Measurements from ENCODE around the gene NECAB3. TPM values are rescaled to one million over a fixed set of nuclear protein-coding genes. Genes with fewer than 3 reads are reported as not detected.
A peak's percentile ranks its signal among the peaks of the same experiment; 100 is the strongest.
"Not testable (repeated sequence)": the region's sequence is repeated elsewhere in the genome, so short reads cannot be mapped to it uniquely, and the experiment has no call there.

The NECAB3 gene
- total RNA-seq, 2 donors from 2014 or later, result 24.0 to 29.6 TPM

DNA sequence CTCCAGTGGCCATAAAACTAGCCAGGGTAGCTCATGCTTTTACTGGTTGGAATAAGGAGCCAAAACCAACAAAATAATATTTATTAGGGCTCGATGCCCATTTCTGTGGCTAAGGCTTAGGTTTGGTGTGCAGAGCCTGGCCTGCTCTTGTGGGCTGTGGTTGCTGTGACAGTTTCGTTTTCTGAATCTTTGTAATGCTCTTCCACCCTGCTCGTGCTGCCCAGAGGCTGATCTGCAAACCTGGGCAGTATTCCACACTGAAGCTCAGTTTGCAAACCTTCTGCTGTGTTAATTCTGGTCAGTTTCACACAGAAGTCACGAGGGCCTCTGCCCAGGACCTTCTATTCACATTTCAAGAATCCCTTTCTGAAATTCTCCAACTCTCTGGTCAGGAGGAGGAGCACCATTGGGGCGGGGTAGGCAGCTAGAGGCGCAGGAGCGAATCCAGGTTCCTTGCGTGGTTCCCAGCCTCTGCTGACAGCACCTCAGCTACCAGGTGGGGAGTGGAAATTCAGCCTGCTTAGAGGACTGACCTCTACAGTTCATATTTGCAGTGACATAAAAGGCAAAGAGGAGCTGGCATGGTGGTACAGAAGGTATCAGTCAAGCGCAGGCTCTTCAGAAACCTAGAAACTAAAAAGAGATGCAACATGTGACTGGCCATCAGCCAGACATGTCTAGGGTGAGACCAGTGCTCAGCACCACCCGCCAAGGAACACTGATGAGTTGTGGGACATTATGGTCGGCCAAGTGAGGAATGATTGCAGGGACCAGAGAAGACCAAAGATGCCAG lies 26.4 kb downstream of the NECAB3 start:
- DNase-seq (ENCODE audit: low spot score) (no peak), ATAC-seq (ENCODE audit: insufficient number of reproducible peaks, low FRiP score, low read depth) (peak; percentile 64)
- Histone ChIP-seq H3K27ac (peak overlapping the region; percentile 45 to 48), H3K27me3 (replicated peaks; ENCODE audit: insufficient read depth) (no peaks in the 10 kb centered on the region), H3K36me3 (peaks cover 24% of the 10 kb centered on the region), H3K4me3 (peak overlapping the region; percentile 62), H3K4me1 (ENCODE audit: control insufficient read depth in 1 of 2, low read depth in 2 of 2) (peaks cover 15 to 31% of the 10 kb centered on the region in 2 donors), H3K9me3 (no peaks in the 10 kb centered on the region)
- TF ChIP-seq, protein P1, sequence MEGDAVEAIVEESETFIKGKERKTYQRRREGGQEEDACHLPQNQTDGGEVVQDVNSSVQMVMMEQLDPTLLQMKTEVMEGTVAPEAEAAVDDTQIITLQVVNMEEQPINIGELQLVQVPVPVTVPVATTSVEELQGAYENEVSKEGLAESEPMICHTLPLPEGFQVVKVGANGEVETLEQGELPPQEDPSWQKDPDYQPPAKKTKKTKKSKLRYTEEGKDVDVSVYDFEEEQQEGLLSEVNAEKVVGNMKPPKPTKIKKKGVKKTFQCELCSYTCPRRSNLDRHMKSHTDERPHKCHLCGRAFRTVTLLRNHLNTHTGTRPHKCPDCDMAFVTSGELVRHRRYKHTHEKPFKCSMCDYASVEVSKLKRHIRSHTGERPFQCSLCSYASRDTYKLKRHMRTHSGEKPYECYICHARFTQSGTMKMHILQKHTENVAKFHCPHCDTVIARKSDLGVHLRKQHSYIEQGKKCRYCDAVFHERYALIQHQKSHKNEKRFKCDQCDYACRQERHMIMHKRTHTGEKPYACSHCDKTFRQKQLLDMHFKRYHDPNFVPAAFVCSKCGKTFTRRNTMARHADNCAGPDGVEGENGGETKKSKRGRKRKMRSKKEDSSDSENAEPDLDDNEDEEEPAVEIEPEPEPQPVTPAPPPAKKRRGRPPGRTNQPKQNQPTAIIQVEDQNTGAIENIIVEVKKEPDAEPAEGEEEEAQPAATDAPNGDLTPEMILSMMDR (IDR thresholded peaks at IDR 0.05), result no peak

DNA sequence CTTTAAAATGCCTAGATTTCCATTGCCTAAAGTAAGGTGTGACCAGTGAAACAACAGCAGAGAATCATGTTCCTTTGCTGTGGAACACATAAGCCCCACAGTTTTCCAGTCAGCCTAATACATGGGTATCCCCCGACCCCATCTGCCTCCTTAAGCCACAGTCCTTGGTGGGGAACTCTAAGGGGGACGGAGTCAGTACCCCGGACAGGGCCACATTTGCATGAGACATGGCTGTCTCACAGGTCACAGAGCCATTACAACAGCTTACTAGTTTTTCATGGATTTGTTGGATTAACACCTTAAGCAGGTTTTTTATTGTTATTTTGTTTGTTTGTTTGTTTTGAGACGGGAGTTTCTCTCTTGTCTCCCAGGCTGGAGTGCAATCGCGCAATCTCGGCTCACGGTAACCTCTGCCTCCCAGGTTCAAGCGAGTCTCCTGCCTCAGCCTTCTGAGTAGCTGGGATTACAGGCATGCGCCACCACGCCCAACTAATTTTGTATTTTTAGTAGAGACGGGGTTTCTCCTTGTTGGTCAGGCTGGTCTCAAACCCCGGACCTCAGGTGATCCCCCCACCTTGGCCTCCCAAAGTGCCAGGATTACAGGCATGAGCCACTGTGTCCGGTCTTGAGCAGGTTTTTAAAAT lies 27.1 kb downstream of the NECAB3 start:
- not testable (repeated sequence) for ATAC-seq (ENCODE audit: insufficient number of reproducible peaks, low FRiP score, low read depth); DNase-seq (ENCODE audit: low spot score); H3K27me3 ChIP-seq (replicated peaks; ENCODE audit: insufficient read depth); H3K9me3 ChIP-seq
- H3K4me1 ChIP-seq (ENCODE audit: control insufficient read depth in 1 of 2, low read depth in 2 of 2), result peaks cover 15 to 31% of the 10 kb centered on the region in 2 donors
- peak overlapping the region; percentile 62 for H3K4me3 ChIP-seq
- H3K36me3 ChIP-seq, result peaks cover 25% of the 10 kb centered on the region
- H3K27ac ChIP-seq, result peak overlapping the region; percentile 45 to 48

DNA sequence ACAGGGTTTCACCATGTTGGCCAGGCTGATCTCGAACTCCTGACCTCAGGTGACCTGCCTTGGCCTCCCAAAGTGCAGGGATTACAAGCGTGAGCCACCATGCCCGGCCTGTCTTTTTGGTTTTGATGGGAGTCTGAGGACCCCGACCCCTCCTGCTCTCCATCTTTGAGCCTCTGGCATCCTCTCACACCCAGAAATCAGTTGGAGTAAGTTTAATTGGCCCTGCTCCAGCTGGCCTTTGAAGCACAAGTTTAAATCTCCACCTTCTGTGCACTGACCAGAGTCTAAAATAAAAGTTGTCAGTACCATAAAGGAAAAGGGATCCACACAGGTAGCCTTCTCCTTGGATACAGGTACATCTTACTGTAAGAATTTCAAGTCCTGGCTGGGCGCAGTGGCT lies 28.0 kb downstream of the NECAB3 start:
- H3K36me3 ChIP-seq, result peaks cover 28% of the 10 kb centered on the region
- no peaks in the 10 kb centered on the region for H3K27me3 ChIP-seq (replicated peaks; ENCODE audit: insufficient read depth)
- H3K4me1 ChIP-seq (ENCODE audit: control insufficient read depth in 1 of 2, low read depth in 2 of 2), result peaks cover 15 to 31% of the 10 kb centered on the region in 2 donors
- ATAC-seq (ENCODE audit: insufficient number of reproducible peaks, low FRiP score, low read depth) (no peak), DNase-seq (ENCODE audit: low spot score) (no peak)
- no peaks in the 10 kb centered on the region for H3K9me3 ChIP-seq
- H3K4me3 ChIP-seq, result no peak overlapping the region
- H3K27ac ChIP-seq, result no peak overlapping the region
- TF ChIP-seq, protein P1 (IDR thresholded peaks at IDR 0.05), result no peak

DNA sequence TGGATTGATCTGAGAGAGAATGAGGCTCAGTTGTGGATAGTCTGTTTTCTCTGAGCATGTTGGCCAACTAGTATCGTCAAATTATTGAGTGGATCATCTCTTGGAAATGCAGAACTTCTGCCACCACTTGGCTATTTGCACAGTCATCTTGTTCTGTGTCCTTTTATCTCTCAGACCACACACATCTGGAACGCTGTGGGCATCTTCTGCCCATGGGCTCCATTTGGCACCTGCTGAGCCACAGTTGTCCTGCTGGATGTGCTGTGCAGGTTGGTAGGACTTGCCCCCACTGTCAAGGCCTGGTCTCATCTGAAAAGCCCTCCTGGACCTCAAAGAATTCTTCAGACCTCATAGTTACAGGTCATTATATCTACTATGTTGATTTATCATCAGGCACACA lies 28.8 kb downstream of the NECAB3 start:
- no peak overlapping the region for H3K27ac ChIP-seq
- peaks cover 35% of the 10 kb centered on the region for H3K36me3 ChIP-seq
- H3K27me3 ChIP-seq (replicated peaks; ENCODE audit: insufficient read depth), result no peaks in the 10 kb centered on the region
- no peak for ATAC-seq (ENCODE audit: insufficient number of reproducible peaks, low FRiP score, low read depth)
- H3K4me1 ChIP-seq (ENCODE audit: control insufficient read depth in 1 of 2, low read depth in 2 of 2), result peaks cover 15 to 31% of the 10 kb centered on the region in 2 donors
- no peak overlapping the region for H3K4me3 ChIP-seq
- no peak for DNase-seq (ENCODE audit: low spot score)
- TF ChIP-seq, protein P1 (IDR thresholded peaks at IDR 0.05), result no peak
- H3K9me3 ChIP-seq, result no peaks in the 10 kb centered on the region

DNA sequence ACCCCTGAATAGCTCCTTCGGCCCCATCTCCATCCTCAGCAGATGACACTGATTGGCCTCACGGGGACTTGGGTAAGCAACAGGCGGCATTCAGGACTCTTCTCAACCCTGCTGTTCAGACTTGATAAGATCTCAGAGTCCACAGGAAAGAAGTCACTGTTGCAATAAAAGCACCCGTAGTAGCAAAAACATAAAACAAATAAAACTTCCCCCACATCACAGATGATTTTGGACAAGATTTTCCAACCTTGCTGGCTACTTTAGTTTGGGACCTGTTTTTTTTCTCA lies 29.2 kb downstream of the NECAB3 start:
- no peak for DNase-seq (ENCODE audit: low spot score)
- Histone ChIP-seq H3K4me1 (ENCODE audit: control insufficient read depth in 1 of 2, low read depth in 2 of 2) (peaks cover 15 to 31% of the 10 kb centered on the region in 2 donors), H3K27me3 (replicated peaks; ENCODE audit: insufficient read depth) (no peaks in the 10 kb centered on the region), H3K4me3 (no peak overlapping the region), H3K27ac (no peak overlapping the region), H3K36me3 (peaks cover 39% of the 10 kb centered on the region), H3K9me3 (no peaks in the 10 kb centered on the region)
- TF ChIP-seq, protein P1 (IDR thresholded peaks at IDR 0.05), result no peak
- ATAC-seq (ENCODE audit: insufficient number of reproducible peaks, low FRiP score, low read depth), result no peak
